ENCODE data around the gene SLC44A4. TPM values are rescaled to one million over a fixed set of nuclear protein-coding genes. Genes with fewer than 3 reads are reported as not detected.

SLC44A4 gene
- total and polyA plus RNA-seq, 9 of the 15 experiments (the other 6 are each of a cell fraction or from before 2014, with no cell fraction given): 7.9 to 18.6 (median 11.2) TPM

- TF ChIP-seq BACH1 (tag; IDR thresholded peaks at IDR 0.05) (no peak), ZBTB1 (CRISPR knock-in tag; IDR thresholded peaks at IDR 0.05; ENCODE audit: borderline replicate concordance, low read depth) (no peak), THRB (CRISPR knock-in tag; conservative IDR thresholded peaks at IDR 0.05) (no peak), ARID1B (IDR thresholded peaks at IDR 0.05) (no peak), ZBTB26 (CRISPR knock-in tag; IDR thresholded peaks at IDR 0.05) (peak; percentile 73; the same call in 1 of the 2 replicates), ZNF780A (CRISPR knock-in tag; IDR thresholded peaks at IDR 0.05) (no peak), SLC30A9 (CRISPR knock-in tag; IDR thresholded peaks at IDR 0.05) (no peak), RREB1 (CRISPR knock-in tag; IDR thresholded peaks at IDR 0.05) (0 out of 2 replicates have a peak, but pooled peaks have one; percentile 54), IRF1 (CRISPR knock-in tag; IDR thresholded peaks at IDR 0.05; ENCODE audit: borderline replicate concordance) (no peak), MLX (CRISPR knock-in tag; conservative IDR thresholded peaks at IDR 0.05) (peak in 1 of 2 experiments; percentile 76; a peak in 1 of 4 replicates), MED1 (CRISPR knock-in tag; IDR thresholded peaks at IDR 0.05; ENCODE audit: borderline replicate concordance) (no peak), AFF1 (IDR thresholded peaks at IDR 0.05; ENCODE audit: low read depth in 1 of 2, partially characterized antibody in 2 of 2) (peak in 1 of 2 experiments; percentile 56)
Observed at GRCh38 chr6:31829633-31830283, 49.0 kb downstream of the SLC44A4 start (continued).
